ENCODE results near the gene XCR1.

DNA sequence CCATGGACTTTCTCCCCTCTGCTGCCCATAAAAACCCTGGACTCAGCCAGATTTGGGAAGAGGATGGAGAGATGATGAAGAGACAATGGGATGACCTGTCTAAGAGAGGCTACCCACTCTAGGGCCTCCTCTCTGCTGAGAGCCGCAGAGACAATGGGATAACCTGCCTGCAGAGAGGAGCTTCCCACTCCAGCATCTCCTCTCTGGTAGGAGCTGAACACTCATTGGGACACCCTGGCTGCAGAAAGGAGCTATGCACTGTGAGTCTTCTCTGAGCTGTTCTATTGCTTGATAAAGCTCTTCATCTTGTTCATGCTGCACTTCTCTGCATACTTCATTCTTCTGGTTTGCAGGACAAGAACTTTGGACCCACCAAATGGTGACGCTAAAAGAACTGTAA, 4.5 kb upstream of the XCR1 start:
- TF ChIP-seq, protein P1, sequence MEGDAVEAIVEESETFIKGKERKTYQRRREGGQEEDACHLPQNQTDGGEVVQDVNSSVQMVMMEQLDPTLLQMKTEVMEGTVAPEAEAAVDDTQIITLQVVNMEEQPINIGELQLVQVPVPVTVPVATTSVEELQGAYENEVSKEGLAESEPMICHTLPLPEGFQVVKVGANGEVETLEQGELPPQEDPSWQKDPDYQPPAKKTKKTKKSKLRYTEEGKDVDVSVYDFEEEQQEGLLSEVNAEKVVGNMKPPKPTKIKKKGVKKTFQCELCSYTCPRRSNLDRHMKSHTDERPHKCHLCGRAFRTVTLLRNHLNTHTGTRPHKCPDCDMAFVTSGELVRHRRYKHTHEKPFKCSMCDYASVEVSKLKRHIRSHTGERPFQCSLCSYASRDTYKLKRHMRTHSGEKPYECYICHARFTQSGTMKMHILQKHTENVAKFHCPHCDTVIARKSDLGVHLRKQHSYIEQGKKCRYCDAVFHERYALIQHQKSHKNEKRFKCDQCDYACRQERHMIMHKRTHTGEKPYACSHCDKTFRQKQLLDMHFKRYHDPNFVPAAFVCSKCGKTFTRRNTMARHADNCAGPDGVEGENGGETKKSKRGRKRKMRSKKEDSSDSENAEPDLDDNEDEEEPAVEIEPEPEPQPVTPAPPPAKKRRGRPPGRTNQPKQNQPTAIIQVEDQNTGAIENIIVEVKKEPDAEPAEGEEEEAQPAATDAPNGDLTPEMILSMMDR (IDR thresholded peaks at IDR 0.05; ENCODE audit: low read depth, low read length, poor library complexity, severe bottlenecking): no peak
- no peak for TF ChIP-seq EZH2phosphoT487 (IDR thresholded peaks at IDR 0.05; ENCODE audit: borderline replicate concordance, low read length)
